Stimulated activated CD4-positive, alpha-beta T cell treated with anti-CD3 and anti-CD28 coated beads, Interleukin-1b, Interleukin-23, amount 100 ng/mL, for 1 hour (primary cell): ENCODE results near the gene MRPS34.

ENCODE experiments used
- DNase-seq, 2 donors: peaks; one replicate each; pipeline ENCODE4 v3.0.0-alpha.2; 2020; ENCODE audit warnings: low read depth in 2 of 2

MRPS34 gene

DNA sequence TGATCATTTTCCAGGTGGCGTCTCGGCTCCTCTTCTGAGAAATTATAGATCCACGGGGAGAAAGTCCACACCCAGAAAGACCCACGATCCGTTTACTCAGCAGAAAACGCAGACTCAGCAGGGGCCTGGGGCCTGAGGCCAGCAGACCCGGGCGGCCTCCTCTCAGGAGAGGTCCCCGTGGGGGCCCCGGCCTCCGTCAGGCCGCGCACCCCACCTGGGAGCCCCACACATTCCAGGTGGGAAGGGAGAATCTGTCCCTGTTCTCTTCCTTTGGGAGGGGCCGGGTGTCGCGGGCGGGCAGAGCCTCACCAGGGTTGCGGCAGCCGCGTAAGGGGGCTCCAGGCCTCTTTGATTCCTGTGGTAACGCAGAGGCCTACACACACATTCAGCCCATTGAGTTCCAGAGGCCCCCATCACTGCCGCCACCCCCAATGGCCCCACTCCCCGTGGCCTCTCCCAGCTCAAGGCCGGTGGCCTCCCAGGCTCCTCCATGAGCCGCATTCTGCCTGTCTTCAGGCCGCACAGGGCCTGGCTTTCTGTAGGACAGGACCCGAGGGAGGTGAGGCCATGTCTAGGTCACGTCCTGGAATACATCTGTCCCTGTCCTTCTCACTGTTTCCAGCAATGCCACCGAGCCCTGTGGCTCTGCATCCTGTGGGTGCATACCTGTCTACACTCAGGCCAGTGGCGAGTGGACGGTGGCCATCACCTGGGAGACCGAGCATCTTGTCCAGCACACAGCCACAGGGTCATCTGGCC is 22.2 kb upstream of the MRPS34 start:
- no peak for DNase-seq

DNA sequence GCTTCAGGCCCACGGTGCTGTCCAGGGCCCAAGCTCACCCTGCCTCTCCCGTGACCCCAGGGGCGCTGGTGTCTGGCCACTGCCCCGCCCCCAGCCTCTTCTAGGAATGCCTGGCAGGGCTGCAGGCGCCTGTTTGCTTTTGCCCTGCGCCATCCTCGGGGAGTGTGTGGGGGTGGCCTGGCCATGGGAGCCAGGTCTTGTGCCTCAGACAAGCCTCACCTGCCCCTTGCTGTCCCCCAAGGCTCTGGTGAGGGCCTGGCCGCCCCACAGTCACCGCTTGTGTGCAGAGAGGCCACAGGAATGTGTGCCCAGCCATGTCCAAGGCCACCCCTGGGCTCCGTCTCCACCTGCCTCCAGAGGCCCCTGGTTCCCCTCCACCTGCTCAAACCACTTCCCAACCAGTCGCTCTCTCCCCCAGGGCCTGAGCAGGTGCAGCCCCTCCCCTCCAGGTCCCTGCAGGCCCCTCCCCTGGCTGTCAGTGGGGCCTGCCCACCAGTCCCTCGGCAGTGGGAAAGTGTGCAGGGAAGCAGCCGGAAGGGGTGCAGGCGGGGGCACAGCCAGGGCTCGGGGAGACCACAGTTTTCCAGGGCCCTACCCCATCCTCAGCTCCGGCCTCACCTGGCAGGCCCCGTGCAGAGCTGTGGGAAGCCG is 21.4 kb upstream of the MRPS34 start:
- DNase-seq, result no peak

DNA sequence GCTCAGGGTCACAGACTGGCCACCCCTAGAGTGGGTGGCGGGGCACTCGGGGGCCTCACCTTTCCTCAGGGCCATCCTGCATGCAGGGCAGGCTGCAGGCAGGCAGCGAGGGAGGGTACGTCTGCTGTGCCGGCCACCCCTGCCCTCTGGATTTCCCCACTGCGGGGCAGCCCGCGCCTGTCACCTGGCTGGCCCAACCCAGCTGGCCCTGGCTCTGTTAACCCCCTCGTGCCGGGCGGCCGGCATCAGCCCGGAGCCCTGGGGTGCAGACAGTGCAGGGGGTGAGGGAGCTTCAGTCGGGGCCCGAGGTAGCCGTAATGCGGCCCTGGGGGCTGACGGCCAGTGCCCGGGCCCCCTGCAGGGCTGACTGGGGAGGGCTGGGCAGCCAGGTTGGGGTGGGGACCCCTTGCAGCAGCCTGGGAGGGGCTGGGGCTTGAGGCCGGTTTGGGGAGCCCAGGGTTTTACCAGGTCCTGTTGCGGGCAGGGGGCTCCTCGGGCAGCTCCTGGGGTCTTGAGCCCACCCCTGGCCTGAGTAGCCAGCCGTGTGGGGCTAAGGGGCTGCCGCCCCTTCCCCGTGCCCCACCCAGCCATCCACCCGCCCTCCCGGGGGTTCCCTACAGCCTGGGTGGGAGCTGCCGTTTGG is 20.8 kb upstream of the MRPS34 start, which contains the start of gene IGFALS:
IGFALS (minus strand) TSS at position 128 of the 643 bp plus-strand sequence; CDS start at position 75, 53 bp downstream.
- no peak for DNase-seq

DNA sequence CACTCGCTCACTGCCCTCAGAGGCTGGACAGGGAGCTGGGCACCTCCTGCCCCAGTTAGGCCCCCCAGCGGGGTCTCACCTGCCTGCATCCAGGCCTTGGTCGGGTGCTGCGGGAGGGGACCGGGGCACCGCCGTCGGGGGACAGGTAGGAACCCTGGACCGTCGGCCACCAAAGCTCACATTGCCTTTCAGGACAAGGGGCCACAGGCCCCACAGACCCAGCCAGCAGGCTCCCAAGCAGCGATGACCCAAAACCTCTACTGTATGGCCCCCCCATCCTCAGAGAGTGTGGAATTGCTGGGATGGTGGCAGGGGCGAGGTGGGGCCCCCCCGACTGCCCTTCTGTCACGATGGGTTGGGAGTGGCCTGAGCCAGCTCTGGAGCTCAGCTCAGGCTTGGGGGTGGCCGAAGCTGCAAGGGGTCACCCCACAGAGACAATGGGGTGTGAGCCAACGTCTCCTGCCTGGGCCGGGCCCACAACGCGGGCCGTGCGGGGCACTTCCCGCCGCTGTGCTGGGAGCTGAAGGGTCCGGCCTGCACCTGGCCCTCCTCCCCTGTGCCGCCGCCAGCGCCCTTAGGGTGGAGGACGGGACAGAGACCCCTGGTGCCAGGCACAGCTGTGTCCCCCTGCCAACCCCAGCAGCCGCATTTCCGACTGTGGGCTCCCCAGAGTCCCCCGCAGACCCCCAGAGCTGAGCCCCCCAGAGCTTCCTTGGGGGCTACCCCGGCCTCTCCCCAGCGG is 20.1 kb upstream of the MRPS34 start:
- DNase-seq, result no peak

DNA sequence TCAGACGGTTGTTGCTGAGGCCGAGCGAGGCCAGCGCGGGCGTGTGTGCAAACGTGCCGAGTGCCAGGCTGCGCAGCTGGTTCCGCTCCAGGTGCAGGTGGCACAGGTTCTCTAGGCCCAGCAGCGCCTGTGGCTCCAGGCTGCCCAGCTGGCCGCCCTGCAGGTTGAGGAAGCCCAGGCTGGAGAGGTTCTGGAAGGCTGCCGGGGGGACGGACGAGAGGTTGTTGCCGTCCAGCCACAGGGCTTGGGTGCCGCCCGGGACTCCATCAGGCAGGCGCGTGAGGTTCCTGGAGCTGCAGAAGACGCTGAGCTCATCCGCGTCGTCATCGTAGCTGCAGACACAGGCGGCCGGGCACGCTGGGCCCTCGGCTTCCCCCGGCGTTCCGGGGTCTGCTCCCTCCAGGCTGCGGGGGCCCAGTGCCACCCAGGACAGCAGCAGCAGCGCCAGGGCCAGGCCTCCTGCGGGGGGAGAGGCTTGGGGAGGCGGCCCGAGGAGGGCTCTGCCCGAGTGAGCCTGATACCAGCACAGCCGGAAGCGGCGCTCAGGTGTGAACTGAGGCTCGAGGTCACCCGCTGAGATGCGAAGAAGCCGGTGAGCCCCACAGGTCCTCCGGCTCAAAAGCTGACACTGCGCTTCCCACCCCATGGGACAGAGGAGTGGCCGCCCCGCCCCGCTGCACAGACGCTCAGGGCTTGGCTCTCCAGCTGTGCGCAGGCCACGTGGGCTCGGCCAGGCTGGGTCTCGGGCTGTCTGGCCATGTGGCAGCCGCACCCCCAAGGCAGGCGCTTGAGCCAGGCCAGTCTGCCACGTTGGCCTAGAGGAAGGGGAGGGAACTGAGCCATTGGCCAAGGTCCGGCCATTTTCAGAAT is 19.2 kb upstream of the MRPS34 start:
- DNase-seq, result no peak

DNA sequence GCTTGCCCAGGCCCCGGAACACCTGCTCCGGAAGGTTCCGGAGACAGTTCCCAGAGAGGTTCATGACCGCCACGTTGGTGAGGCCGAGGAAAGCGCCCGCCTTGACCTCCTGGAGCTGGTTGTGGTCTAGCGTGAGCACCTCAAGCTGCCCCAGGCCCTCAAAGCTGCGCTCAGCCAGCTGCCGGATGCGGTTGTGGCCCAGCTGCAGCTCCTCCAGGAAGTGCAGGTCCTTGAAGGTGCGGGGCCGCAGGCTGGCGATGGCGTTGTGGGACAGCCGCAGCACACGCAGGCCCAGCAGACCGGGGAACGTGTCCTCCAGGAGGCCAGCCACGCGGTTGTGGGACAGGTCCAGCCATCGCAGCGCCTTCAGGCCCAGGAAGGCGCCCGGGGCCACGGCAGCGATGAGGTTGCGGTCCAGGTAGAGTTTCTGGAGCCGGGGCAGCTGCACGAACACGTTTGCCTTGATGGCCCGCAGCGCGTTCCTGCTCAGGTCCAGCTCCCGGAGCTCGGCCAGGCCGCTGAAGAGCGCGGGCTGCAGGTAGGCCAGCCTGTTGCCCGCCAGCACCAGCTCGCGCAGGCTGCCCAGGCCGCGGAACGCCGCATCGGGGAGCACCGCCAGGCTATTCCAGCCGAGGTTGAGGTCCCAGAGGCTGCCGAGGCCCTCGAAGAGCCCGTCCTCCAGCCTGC is 18.5 kb upstream of the MRPS34 start:
- no peak for DNase-seq

DNA sequence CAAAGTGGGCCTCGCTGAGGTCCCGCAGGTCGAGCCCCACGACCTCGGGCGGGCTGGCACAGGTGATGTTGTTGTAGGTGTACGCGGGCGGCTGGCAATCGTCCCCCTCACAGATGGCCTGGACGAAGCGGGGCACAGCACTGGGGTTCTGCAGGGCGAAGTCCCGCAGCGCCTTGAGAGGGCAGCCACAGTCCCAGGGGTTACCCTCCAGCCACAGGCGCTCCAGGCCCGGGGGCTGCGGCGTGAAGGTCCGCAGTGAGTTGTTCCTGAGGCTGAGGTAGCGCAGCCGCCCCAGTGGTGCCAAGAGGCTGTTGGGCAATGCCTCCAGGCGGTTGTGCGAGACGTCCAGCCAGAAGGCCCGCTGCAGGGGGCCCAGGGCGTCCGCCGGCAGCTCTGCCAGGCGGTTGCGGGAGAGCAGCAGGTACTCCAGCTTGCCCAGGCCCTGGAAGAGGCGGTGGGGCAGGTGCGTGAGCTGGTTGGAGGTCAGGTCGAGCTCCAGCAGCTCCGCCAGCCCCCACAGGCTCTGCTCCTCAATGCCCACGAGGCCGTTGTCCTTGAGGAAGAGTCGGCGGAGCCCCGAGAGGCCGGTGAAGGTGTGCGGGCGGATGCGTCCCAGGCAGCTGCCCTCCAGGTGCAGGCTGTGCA is 17.8 kb upstream of the MRPS34 start:
- DNase-seq, result no peak

DNA sequence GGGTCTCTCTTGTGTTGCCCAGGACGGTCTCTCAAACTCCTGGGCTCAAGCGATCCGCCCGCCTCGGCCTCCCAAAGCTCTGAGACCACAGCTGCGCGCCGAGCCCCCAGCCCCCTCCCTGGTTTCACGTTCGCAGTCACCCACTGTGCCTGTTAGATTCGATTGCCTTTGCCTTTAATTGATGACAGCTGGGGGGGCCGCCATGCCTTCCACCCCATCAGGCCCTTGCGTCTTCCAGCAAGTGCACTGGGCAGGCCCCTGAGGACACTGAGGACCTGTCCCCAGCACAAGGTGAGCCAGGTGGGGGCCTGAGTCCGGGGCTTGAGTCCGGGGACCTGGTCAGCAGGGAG is 17.3 kb upstream of the MRPS34 start:
- no peak for DNase-seq

DNA sequence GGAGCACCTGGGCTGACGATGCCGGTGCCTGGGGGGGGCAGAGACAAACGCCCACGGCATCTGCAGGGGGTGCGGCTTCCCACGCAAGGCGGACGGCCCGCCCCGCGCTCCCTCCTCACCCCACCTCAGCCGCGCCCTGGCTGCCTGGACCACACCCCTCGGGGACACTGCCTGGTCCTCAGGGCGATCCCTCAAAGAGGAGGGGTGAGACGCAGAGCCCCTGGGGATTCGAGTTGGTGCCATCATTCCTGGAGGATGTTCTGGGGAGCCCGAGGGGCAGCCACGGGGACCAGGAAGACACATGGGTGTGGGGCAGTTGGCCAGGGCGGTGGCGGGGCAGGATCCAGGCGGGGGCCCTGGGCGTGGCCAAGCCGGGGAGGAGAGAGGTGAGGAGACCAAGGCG is 16.7 kb upstream of the MRPS34 start:
- no peak for DNase-seq

DNA sequence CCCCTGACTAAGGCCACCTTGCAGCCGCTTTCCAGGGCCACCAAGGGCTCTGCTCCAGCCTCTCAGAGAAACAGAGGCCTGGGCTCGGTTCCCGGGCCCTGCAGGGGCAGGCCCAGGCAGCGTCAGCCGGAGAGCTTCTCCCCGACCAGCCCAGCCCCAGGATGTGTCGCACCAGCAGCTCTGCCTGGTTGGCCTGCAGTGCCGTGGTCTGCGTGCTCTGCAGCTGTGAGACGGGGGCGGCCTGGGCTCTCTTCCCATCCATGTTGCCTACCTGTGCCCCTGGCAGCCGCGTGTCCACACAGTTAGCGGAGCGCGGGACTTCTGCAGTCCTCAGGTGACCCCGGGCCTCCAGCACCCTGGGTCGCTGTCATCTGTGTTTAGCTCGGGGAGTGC is 15.8 kb upstream of the MRPS34 start:
- DNase-seq, result no peak

DNA sequence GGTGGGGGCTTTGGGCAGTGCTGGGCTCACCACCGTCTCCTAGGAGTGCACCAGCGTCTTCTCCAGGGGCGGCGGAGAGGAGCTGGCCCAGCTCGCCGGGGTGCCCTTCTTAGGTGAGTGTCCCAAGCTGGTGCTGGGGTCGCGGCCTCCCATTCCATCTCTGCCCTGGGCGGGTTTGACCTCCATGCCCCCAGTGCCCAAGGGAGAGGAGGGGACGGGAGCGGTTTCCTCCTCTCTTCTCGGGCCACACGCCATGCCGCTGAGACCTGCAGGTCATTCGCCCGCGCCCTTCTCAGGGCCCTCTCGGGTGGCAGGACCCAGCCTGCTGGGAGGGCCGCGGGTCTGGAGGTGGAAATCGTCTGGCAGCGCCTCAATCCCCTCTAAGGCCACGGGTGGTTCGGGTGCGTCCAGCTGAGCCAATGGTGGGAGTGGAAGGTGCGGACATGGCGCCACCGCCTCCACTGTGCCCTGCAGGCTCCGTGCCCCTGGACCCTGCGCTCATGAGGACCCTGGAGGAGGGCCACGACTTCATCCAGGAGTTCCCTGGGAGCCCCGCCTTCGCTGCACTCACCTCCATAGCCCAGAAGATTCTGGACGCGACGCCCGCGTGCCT is 15.3 kb upstream of the MRPS34 start:
- no peak for DNase-seq

DNA sequence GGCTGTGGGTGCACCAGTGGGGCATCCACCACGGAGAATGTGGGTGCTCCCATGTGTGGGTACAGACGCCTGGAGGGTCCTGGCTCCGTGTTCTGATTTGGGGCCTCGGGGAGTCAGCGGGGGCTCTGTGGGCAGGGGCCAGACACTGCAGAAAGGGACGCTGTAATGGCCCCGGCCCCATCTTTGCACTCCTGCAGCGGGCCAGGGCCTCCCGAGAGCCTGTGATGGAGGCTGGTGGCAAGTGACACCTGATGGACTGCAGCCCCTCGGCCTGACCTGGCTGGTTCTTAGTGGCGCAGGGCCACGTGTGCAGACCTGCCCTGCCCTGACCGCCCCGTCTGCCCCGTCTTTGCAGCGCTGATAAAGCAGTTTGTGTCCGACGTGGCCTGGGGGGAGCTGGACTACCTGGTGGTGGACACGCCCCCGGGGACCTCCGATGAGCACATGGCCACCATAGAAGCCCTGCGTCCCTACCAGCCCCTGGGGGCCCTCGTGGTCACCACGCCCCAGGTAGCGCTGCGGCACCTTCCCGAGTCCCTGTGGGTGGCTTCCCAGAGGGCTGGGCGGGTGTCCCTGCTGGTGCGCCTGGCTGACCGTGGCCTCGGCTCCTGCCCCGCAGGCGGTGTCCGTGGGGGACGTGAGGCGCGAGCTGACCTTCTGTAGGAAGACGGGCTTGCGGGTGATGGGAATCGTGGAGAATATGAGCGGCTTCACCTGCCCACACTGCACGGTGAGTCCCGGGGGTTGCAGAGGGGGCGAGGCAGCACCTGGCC is 14.6 kb upstream of the MRPS34 start:
- no peak for DNase-seq

DNA sequence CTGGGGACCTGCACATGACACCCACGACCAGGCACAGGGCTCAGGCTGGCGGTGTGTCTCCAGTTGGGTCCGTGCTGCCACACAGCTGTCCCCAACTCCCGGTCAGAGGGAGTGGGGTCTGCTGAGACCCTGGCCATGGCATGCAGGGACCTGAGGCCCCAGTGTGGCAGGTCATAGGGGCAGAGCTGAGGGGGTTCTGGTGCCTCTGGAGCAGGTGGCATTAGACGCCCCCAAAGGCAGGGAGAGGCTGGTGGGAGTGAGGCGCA is 14.1 kb upstream of the MRPS34 start:
- DNase-seq, result no peak

DNA sequence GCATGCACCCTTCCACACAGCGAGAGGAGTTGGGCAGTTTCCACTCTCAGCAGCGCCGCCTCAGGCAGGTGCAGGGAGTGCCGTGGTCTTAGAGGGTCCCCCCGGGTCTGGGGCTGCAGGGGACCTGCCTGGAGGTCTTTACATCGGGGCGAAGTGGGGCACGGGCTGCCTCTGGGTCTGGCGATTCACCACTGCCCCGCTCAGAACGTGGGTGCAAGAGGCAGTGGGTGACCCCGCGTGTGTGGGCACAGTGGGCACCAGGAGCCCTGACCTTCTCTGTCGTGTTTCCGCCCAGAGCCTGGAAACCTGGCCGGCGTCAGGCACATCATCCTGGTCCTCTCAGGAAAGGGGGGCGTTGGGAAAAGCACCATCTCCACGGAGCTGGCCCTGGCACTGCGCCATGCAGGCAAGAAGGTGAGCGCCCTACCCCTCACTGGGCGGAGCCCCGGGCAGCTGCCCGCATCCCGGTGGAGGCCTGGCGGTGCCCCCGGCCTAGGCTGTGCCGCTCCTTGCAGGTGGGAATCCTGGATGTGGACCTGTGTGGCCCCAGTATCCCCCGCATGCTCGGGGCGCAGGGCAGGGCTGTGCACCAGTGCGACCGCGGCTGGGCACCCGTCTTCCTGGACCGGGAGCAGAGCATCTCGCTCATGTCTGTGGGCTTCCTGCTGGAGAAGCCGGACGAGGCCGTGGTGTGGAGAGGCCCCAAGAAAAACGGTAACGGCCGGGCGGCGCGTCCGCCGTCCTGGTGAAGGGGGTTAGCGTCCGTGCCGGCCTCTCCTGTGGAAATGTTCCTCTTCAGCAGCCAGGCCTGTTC is 13.5 kb upstream of the MRPS34 start:
- DNase-seq, result no peak

DNA sequence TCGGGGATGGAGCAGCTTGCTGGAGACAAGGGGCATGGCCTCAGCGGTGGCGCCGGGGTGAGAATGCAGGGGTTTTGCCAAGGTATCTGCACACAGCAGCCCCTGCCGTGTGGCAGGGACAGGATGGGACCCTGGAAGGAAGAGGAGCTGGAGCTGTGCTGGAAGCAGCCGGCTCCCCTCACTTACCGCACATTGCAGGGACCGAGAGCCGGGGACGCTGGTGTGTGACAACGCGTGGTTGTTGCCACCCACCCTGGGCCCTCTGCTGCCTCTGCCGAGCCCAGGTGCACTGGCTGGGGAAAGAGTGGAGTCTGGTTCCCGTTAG is 12.9 kb upstream of the MRPS34 start:
- no peak for DNase-seq

DNA sequence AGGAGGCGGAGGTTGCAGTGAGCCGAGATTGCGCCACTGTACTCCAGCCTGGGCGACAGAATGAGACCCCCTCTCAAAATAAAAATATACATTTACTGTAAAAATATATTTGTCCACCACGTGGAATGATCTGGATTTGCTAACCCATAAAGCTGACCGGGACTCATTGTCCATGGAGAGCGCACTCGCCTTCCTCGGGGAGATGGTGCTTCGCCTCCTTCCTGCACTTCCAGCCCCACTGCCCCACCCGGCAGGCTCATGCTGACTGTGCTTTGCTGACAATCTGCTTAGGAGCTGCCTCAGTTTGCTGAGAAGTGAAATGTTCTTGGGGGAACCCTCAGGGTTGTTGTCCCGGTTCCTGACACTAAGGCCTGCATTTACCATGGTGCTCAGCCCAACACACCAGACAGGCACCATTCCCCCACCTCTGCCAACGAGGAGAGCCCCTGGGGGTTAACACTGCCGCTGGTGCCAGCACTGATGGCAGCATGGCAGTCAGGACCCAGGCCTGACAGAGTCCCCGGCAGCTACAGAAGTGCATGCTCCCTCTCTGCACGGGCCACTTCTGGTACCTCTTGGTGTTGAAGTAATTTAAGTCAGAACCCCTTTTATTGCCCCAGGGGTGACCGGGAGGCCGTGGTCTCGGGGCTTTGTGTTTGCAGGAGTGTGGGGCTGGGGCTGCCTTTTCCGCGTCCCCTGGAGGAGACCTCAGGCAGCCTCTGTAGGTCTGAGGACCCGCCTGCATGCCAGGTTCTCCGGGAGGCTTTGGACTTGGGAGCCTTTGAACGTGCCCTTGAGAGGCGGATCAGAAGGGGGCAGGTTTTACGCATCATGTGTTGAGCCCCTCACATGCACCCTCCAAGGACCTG is 12.3 kb upstream of the MRPS34 start:
- DNase-seq, result no peak

DNA sequence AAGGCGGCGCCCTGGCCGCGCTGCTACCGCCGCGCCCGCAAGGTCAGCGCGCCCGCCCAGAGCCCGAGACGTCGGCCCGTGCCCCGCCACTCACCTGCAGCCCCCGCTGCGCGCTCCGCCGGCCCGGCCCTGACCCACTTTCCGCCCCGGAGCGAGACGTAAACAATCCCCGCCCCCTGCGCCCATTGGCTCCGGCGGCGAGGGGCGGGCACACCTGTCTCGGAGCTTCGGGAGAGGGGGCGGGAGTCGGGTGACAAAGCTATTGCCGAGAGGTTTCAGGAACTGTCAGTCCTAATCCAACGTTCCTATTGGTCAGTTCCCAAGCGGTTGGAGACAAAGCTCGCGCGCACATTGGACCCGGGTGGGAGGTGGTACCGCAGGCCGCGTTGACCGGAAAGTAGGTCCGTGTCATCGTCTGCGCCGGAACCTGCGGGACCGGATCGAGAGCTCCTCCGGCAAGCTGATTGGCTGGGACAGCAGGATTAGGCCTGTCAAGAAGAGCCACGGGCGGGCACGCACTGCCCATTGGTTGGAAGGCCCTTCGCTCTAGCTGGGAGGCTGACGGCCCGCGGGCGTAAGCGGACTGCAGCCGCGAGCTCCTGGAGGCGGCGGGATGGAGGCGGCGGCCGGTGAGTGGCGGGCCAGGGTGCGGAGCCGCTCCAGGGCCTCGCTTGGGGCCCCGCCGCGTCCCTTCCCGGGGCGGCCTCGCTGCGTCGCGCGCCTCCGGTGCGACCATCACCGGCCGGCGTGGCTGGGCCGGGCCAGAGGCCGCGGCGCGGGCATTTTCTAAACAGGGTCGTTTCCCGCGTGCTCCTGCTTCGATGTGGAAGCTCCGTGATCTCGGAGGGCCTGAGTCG is 9.7 kb upstream of the MRPS34 start, which contains the start of the genes NUBP2 and SPSB3:
NUBP2 (plus strand) TSS at position 553 of the 857 bp plus-strand sequence; CDS start at position 614, 61 bp downstream.
SPSB3 (minus strand) TSS at position 164 of the 857 bp plus-strand sequence. CDS start 1,088 bp downstream, outside the sequence.
- peak; percentile 82 to 94 for DNase-seq
